ENCODE measurements around the gene SALL4.
"Not testable (repeated sequence)": the region's sequence is repeated elsewhere in the genome, so short reads cannot be mapped to it uniquely, and the experiment has no call there.

The SALL4 gene

GRCh38 chr20:51766994-51767866 lies 35.1 kb downstream of the SALL4 start:
- WGBS (ENCODE audit: extremely low coverage, insufficient coverage, insufficient read length) = no CpG with 5 or more reads among the region's 61 CpGs
- H3K27ac ChIP-seq (ENCODE audit: low read depth, low read length) = no peak overlapping the region
- peak; percentile 89 to 96 for DNase-seq
- no peak overlapping the region for H2BK12ac ChIP-seq (ENCODE audit: low read length)
- H3K27me3 ChIP-seq (ENCODE audit: insufficient read depth, low read length) = peaks cover 2% of the 10 kb centered on the region
- H2AFZ ChIP-seq (ENCODE audit: insufficient read depth, low read length, poor library complexity) = peak overlapping the region; percentile 96
- no peaks in the 10 kb centered on the region for H3K79me2 ChIP-seq (ENCODE audit: control insufficient read depth, insufficient read depth, low read length, poor library complexity)
- peak overlapping the region; percentile 55 for H4K91ac ChIP-seq (ENCODE audit: low read depth, low read length)
- H3K4me2 ChIP-seq (ENCODE audit: low read length) = peak overlapping the region; percentile 78
- H2AK5ac ChIP-seq (ENCODE audit: low read length) = no peak overlapping the region
- H3K36me3 ChIP-seq (ENCODE audit: control insufficient read depth in 1 of 2, insufficient read depth in 2 of 2, low read length in 2 of 2) = peaks cover 0 to 2% of the 10 kb centered on the region in 2 experiments
- no peak overlapping the region for H3K9ac ChIP-seq (ENCODE audit: low read length)
- H3K4me1 ChIP-seq (ENCODE audit: control insufficient read depth in 1 of 2, insufficient read depth in 2 of 2, low read length in 2 of 2) = peaks cover 3% of the 10 kb centered on the region in 2 experiments
- H3K4ac ChIP-seq (ENCODE audit: low read depth, low read length) = no peak overlapping the region
- peak overlapping the region; percentile 22 for H3K18ac ChIP-seq (ENCODE audit: low read length)
- peak overlapping the region; percentile 86 for H4K8ac ChIP-seq (ENCODE audit: low read depth, low read length)
- peak overlapping the region; percentile 21 for H3K14ac ChIP-seq (ENCODE audit: low read length)
- H3K9me3 ChIP-seq (ENCODE audit: insufficient read depth, low read depth, low read length) = peaks cover 2% of the 10 kb centered on the region
- peak overlapping the region; percentile 51 for H4K12ac ChIP-seq (ENCODE audit: low read depth, low read length)
- H3K79me1 ChIP-seq (ENCODE audit: low read length) = peaks cover 4% of the 10 kb centered on the region
- no peak overlapping the region for H2BK5ac ChIP-seq (ENCODE audit: low read depth, low read length, poor library complexity)
- H3K4me3 ChIP-seq (ENCODE audit: low read depth, low read length) = peak overlapping the region; percentile 81
- H3K23ac ChIP-seq (ENCODE audit: low read length) = no peak overlapping the region
- peak overlapping the region; percentile 4 for H2BK120ac ChIP-seq (ENCODE audit: insufficient read depth, low read length, poor library complexity)

- H3K23ac ChIP-seq (ENCODE audit: low read length); H2AK5ac ChIP-seq (ENCODE audit: low read length); H3K4me1 ChIP-seq (ENCODE audit: control insufficient read depth in 1 of 2, insufficient read depth in 2 of 2, low read length in 2 of 2); H3K27ac ChIP-seq (ENCODE audit: low read depth, low read length); H3K4ac ChIP-seq (ENCODE audit: low read depth, low read length); H3K4me3 ChIP-seq (ENCODE audit: low read depth, low read length); H4K8ac ChIP-seq (ENCODE audit: low read depth, low read length); DNase-seq; H4K12ac ChIP-seq (ENCODE audit: low read depth, low read length); H4K91ac ChIP-seq (ENCODE audit: low read depth, low read length); H3K9ac ChIP-seq (ENCODE audit: low read length); H3K27me3 ChIP-seq (ENCODE audit: insufficient read depth, low read length); H2BK12ac ChIP-seq (ENCODE audit: low read length); H2BK120ac ChIP-seq (ENCODE audit: insufficient read depth, low read length, poor library complexity); H2BK5ac ChIP-seq (ENCODE audit: low read depth, low read length, poor library complexity); H3K36me3 ChIP-seq (ENCODE audit: control insufficient read depth in 1 of 2, insufficient read depth in 2 of 2, low read length in 2 of 2); H3K9me3 ChIP-seq (ENCODE audit: insufficient read depth, low read depth, low read length); H3K4me2 ChIP-seq (ENCODE audit: low read length); H3K18ac ChIP-seq (ENCODE audit: low read length); H3K79me2 ChIP-seq (ENCODE audit: control insufficient read depth, insufficient read depth, low read length, poor library complexity); H2AFZ ChIP-seq (ENCODE audit: insufficient read depth, low read length, poor library complexity); H3K14ac ChIP-seq (ENCODE audit: low read length); H3K79me1 ChIP-seq (ENCODE audit: low read length): not testable (repeated sequence)
- WGBS (ENCODE audit: extremely low coverage, insufficient coverage, insufficient read length) = no CpG with 5 or more reads among the region's 10 CpGs
Measured at GRCh38 chr20:51765381-51765780, 36.9 kb downstream of the SALL4 start.

GRCh38 chr20:51763965-51764602 lies 38.2 kb downstream of the SALL4 start:
- Histone ChIP-seq H3K79me2 (ENCODE audit: control insufficient read depth, insufficient read depth, low read length, poor library complexity) (no peaks in the 10 kb centered on the region), H3K9ac (ENCODE audit: low read length) (no peak overlapping the region), H3K4me1 (ENCODE audit: control insufficient read depth in 1 of 2, insufficient read depth in 2 of 2, low read length in 2 of 2) (peaks cover 3% of the 10 kb centered on the region in 2 experiments), H3K36me3 (ENCODE audit: control insufficient read depth in 1 of 2, insufficient read depth in 2 of 2, low read length in 2 of 2) (no peaks in the 10 kb centered on the region), H2BK5ac (ENCODE audit: low read depth, low read length, poor library complexity) (no peak overlapping the region), H3K27ac (ENCODE audit: low read depth, low read length) (no peak overlapping the region), H3K14ac (ENCODE audit: low read length) (no peak overlapping the region), H3K79me1 (ENCODE audit: low read length) (peaks cover 4% of the 10 kb centered on the region), H4K91ac (ENCODE audit: low read depth, low read length) (no peak overlapping the region), H3K9me3 (ENCODE audit: insufficient read depth, low read depth, low read length) (peaks cover 2% of the 10 kb centered on the region), H2AFZ (ENCODE audit: insufficient read depth, low read length, poor library complexity) (no peak overlapping the region), H3K4ac (ENCODE audit: low read depth, low read length) (no peak overlapping the region), H2BK12ac (ENCODE audit: low read length) (no peak overlapping the region), H3K4me3 (ENCODE audit: low read depth, low read length) (no peak overlapping the region), H2BK120ac (ENCODE audit: insufficient read depth, low read length, poor library complexity) (no peak overlapping the region), H4K8ac (ENCODE audit: low read depth, low read length) (no peak overlapping the region), H3K23ac (ENCODE audit: low read length) (no peak overlapping the region), H4K12ac (ENCODE audit: low read depth, low read length) (no peak overlapping the region), H3K4me2 (ENCODE audit: low read length) (no peak overlapping the region), H3K18ac (ENCODE audit: low read length) (no peak overlapping the region), H3K27me3 (ENCODE audit: insufficient read depth, low read length) (peaks cover 2% of the 10 kb centered on the region), H2AK5ac (ENCODE audit: low read length) (no peak overlapping the region)
- no CpG with 5 or more reads among the region's 6 CpGs for WGBS (ENCODE audit: extremely low coverage, insufficient coverage, insufficient read length)
- DNase-seq = peak in 1 of 2 donors; percentile 69

GRCh38 chr20:51760905-51761546 lies 41.3 kb downstream of the SALL4 start:
- Histone ChIP-seq H4K91ac (ENCODE audit: low read depth, low read length) (no peak overlapping the region), H3K9ac (ENCODE audit: low read length) (no peak overlapping the region), H4K12ac (ENCODE audit: low read depth, low read length) (no peak overlapping the region), H3K79me2 (ENCODE audit: control insufficient read depth, insufficient read depth, low read length, poor library complexity) (no peaks in the 10 kb centered on the region), H2AK5ac (ENCODE audit: low read length) (no peak overlapping the region), H3K4me2 (ENCODE audit: low read length) (no peak overlapping the region), H2AFZ (ENCODE audit: insufficient read depth, low read length, poor library complexity) (no peak overlapping the region), H3K14ac (ENCODE audit: low read length) (no peak overlapping the region), H3K23ac (ENCODE audit: low read length) (no peak overlapping the region), H4K8ac (ENCODE audit: low read depth, low read length) (no peak overlapping the region), H3K18ac (ENCODE audit: low read length) (no peak overlapping the region), H3K9me3 (ENCODE audit: insufficient read depth, low read depth, low read length) (no peaks in the 10 kb centered on the region), H3K36me3 (ENCODE audit: control insufficient read depth in 1 of 2, insufficient read depth in 2 of 2, low read length in 2 of 2) (no peaks in the 10 kb centered on the region), H2BK120ac (ENCODE audit: insufficient read depth, low read length, poor library complexity) (no peak overlapping the region), H3K4me1 (ENCODE audit: control insufficient read depth in 1 of 2, insufficient read depth in 2 of 2, low read length in 2 of 2) (no peaks in the 10 kb centered on the region), H2BK5ac (ENCODE audit: low read depth, low read length, poor library complexity) (no peak overlapping the region), H3K4ac (ENCODE audit: low read depth, low read length) (no peak overlapping the region), H3K79me1 (ENCODE audit: low read length) (no peaks in the 10 kb centered on the region), H2BK12ac (ENCODE audit: low read length) (no peak overlapping the region), H3K27ac (ENCODE audit: low read depth, low read length) (no peak overlapping the region), H3K4me3 (ENCODE audit: low read depth, low read length) (no peak overlapping the region), H3K27me3 (ENCODE audit: insufficient read depth, low read length) (no peaks in the 10 kb centered on the region)
- WGBS (ENCODE audit: extremely low coverage, insufficient coverage, insufficient read length) = no CpG with 5 or more reads among the region's 14 CpGs
- no peak for DNase-seq

Data from trophoblast cell (in vitro differentiated cells and primary cell).